Mammary epithelial cell (primary cell): ENCODE measurements around the gene SEMA5B.

ENCODE experiments used
- EZH2 ChIP-seq: IDR thresholded peaks from 2 replicates; pipeline ENCODE4 v1.6.1; 2012; ENCODE audit warnings: low read length, inconsistent platforms, borderline replicate concordance
- TF ChIP-seq, protein P1 (sequence below), 2 donors: IDR thresholded peaks in 1 of 2; conservative IDR thresholded peaks in 1 of 2; 2 replicates each; pipeline ENCODE4 v1.5.1; 2011 to 2012; ENCODE audit warnings: inconsistent platforms in 2 of 2, low read length in 2 of 2, mild to moderate bottlenecking in 2 of 2, control low read depth in 1 of 2, low read depth in 1 of 2; ENCODE audit not compliant: insufficient read depth in 1 of 2; ENCODE audit errors: extremely low read depth in 1 of 2

GRCh38 chr3:123070510-123070909 lies 42.9 kb upstream of the SEMA5B start:
- TF ChIP-seq, protein P1, sequence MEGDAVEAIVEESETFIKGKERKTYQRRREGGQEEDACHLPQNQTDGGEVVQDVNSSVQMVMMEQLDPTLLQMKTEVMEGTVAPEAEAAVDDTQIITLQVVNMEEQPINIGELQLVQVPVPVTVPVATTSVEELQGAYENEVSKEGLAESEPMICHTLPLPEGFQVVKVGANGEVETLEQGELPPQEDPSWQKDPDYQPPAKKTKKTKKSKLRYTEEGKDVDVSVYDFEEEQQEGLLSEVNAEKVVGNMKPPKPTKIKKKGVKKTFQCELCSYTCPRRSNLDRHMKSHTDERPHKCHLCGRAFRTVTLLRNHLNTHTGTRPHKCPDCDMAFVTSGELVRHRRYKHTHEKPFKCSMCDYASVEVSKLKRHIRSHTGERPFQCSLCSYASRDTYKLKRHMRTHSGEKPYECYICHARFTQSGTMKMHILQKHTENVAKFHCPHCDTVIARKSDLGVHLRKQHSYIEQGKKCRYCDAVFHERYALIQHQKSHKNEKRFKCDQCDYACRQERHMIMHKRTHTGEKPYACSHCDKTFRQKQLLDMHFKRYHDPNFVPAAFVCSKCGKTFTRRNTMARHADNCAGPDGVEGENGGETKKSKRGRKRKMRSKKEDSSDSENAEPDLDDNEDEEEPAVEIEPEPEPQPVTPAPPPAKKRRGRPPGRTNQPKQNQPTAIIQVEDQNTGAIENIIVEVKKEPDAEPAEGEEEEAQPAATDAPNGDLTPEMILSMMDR (conservative IDR thresholded peaks at IDR 0.05 in 1 of 2, IDR thresholded peaks at IDR 0.05 in 1 of 2; ENCODE audit: extremely low read depth in 1 of 2, insufficient read depth in 1 of 2, low read depth in 1 of 2, low read length in 2 of 2) = no peak
- TF ChIP-seq EZH2 = no peak
